Endothelial cell of umbilical vein (primary cell): Measurements from ENCODE around the gene MTA2. TPM values are rescaled to one million over a fixed set of nuclear protein-coding genes. Genes with fewer than 3 reads are reported as not detected.
A peak's percentile ranks its signal among the peaks of the same experiment; 100 is the strongest.

Source experiments
- BruUV-seq: library from RNA; stranded (reverse); fragments of 400-500 nt; replicated peaks from 2 replicates; lab custom pipeline; 2021; lab: Mats Ljungman, UMichigan
- CTCF ChIA-PET: fragments of 300-600, 350-600 bp; sonication (Branson Sonifier 250); formaldehyde crosslinking; loops from one replicate; lab custom pipeline; 2021; ENCODE audit warnings: antibody characterized with exemption, inconsistent platforms; lab: Charles Lee
- POLR2A ChIA-PET: fragments of 300-600, 350-600 bp; sonication (Branson Sonifier 250); formaldehyde crosslinking; loops from one replicate; lab custom pipeline; 2021; ENCODE audit warnings: antibody characterized with exemption, inconsistent platforms; lab: Charles Lee
- DNase-seq: peaks from one replicate; pipeline ENCODE4 v3.0.0-alpha.2; 2011; ENCODE audit warnings: low read depth, low spot score
- FAIRE-seq: peaks from 2 replicates; lab custom pipeline; 2011; peaks lifted over from hg19 to GRCh38; lab: Jason Lieb, UNC
- H2AFZ ChIP-seq: 2 replicates; pipeline ENCODE4 v1.6.0; 2012; ENCODE audit warnings: low read depth, low read length, control low read depth, inconsistent platforms
- H3K27ac ChIP-seq: 2 replicates; pipeline ENCODE4 v1.5.1; 2011; ENCODE audit warnings: low read depth, mild to moderate bottlenecking, control low read depth, low read length, moderate library complexity; ENCODE audit not compliant: insufficient read depth
- H3K27me3 ChIP-seq, 2 experiments: 2 replicates each; pipeline versions ENCODE4 v1.6.0 to v1.6.1; 2011; ENCODE audit warnings: low read length in 2 of 2, mixed read lengths in 1 of 2; ENCODE audit not compliant: control insufficient read depth in 2 of 2, insufficient read depth in 2 of 2
- H3K36me3 ChIP-seq, 2 experiments: 2 replicates in 1 of 2; 3 replicates in 1 of 2; pipeline ENCODE4 v1.5.1; 2011; ENCODE audit warnings: low read length in 2 of 2, mild to moderate bottlenecking in 1 of 2, moderate library complexity in 1 of 2; ENCODE audit not compliant: control insufficient read depth in 2 of 2, insufficient read depth in 2 of 2; ENCODE audit errors: extremely low read depth in 1 of 2
- H3K4me1 ChIP-seq: 3 replicates; pipeline ENCODE4 v1.5.1; 2011; ENCODE audit warnings: mild to moderate bottlenecking, low read length; ENCODE audit not compliant: control insufficient read depth, insufficient read depth; ENCODE audit errors: extremely low read depth
- H3K4me2 ChIP-seq: 2 replicates; pipeline ENCODE4 v1.6.1; 2011; ENCODE audit warnings: low read length, control low read depth, mixed read lengths; ENCODE audit not compliant: insufficient read depth
- H3K4me3 ChIP-seq, 3 experiments: fragments of 200-600 bp in 1 of 3; sonication (generic), shearing (Covaris generic) in 1 of 3; replicated peaks in 1 of 3; 2 replicates each; pipeline ENCODE4 v1.5.1; 2011 to 2016; ENCODE audit warnings: control low read depth in 3 of 3, low read length in 3 of 3, mild to moderate bottlenecking in 2 of 3, inconsistent platforms in 1 of 3, low read depth in 1 of 3, moderate library complexity in 1 of 3; ENCODE audit not compliant: insufficient read depth in 1 of 3
- H3K79me2 ChIP-seq: 2 replicates; pipeline ENCODE4 v1.6.0; 2012; ENCODE audit warnings: low read length, inconsistent platforms; ENCODE audit not compliant: control insufficient read depth, insufficient read depth
- H3K9ac ChIP-seq: replicated peaks from 2 replicates; pipeline ENCODE3; 2011; ENCODE audit warnings: low read length, control low read depth; ENCODE audit not compliant: insufficient read depth; ENCODE audit errors: extremely low read depth
- H3K9me1 ChIP-seq: replicated peaks from 3 replicates; pipeline ENCODE4 v1.6.0; 2011; ENCODE audit warnings: mild to moderate bottlenecking, low read length; ENCODE audit not compliant: control insufficient read depth, insufficient read depth; ENCODE audit errors: extremely low read depth
- H3K9me3 ChIP-seq: replicated peaks from 2 replicates; pipeline ENCODE4 v1.5.1; 2012; ENCODE audit warnings: low read length, inconsistent platforms; ENCODE audit not compliant: control insufficient read depth, insufficient read depth
- H4K20me1 ChIP-seq: replicated peaks from 2 replicates; pipeline ENCODE3; 2011; ENCODE audit warnings: mild to moderate bottlenecking, low read length; ENCODE audit not compliant: control insufficient read depth, insufficient read depth; ENCODE audit errors: extremely low read depth
- EZH2 ChIP-seq: IDR thresholded peaks from 2 replicates; pipeline ENCODE4 v1.6.1; 2012; ENCODE audit warnings: borderline replicate concordance, low read depth, mild to moderate bottlenecking, moderate library complexity, low read length, inconsistent platforms; ENCODE audit not compliant: severe bottlenecking
- FOS ChIP-seq: IDR thresholded peaks from 2 replicates; pipeline ENCODE4 v1.6.1; 2011; ENCODE audit warnings: mild to moderate bottlenecking, low read length, moderate library complexity, borderline replicate concordance; ENCODE audit not compliant: insufficient read depth
- GATA2 ChIP-seq: IDR thresholded peaks from 2 replicates; pipeline ENCODE4 v1.7.0; 2011; ENCODE audit warnings: low read depth, mild to moderate bottlenecking, moderate library complexity, mixed read lengths, low read length; ENCODE audit not compliant: insufficient read length, insufficient read depth
- JUN ChIP-seq: IDR thresholded peaks from 2 replicates; pipeline ENCODE4 v1.6.1; 2011; ENCODE audit warnings: borderline replicate concordance, low read depth; ENCODE audit not compliant: insufficient read length, insufficient read depth
- MYC ChIP-seq: IDR thresholded peaks from one replicate; pipeline ENCODE4 v1.6.1; 2011; ENCODE audit warnings: mild to moderate bottlenecking, low read depth, low read length
- POLR2A ChIP-seq: IDR thresholded peaks from 2 replicates; pipeline ENCODE4 v1.6.1; 2012; ENCODE audit warnings: low read depth, mild to moderate bottlenecking, control low read depth, low read length
- POLR2AphosphoS5 ChIP-seq: IDR thresholded peaks from 2 replicates; pipeline ENCODE4 v1.6.1; 2012; ENCODE audit warnings: low read depth, mild to moderate bottlenecking, control low read depth, low read length, moderate library complexity; ENCODE audit not compliant: insufficient read depth
- dilution Hi-C: fragments of 300-500 bp; cut with MboI; formaldehyde crosslinking; loops from one replicate; pipeline ENCODE4 v1.15.0; 2019; ENCODE audit warnings: low sequenced_read_pairs; ENCODE audit not compliant: extremely low pct_ligation_motif_present
- intact Hi-C: fragments of 100-400 bp; cut with micrococcal nuclease; formaldehyde crosslinking; loops from one replicate; pipeline ENCODE4 v1.10.0; 2022
- polyA plus RNA-seq, 4 experiments: library from polyadenylated mRNA; depleted of rRNA in 3 of 4; stranded (reverse) in 3 of 4; unstranded in 1 of 4; fragments of >200 nt; gene quantifications; 2 replicates each; pipeline versions ENCODE4 v1.2.1 to v1.2.3, GENCODE V29; 2011 to 2012; ENCODE audit warnings: missing spikeins in 1 of 4
- total RNA-seq: library from RNA; stranded (reverse); gene quantifications from 2 replicates; pipeline ENCODE4 v1.2.3, GENCODE V29; 2021
- TF ChIP-seq, protein P1 (sequence below): IDR thresholded peaks from 2 replicates; pipeline ENCODE4 v1.6.1; 2011; ENCODE audit not compliant: insufficient read depth, insufficient read length
- TF ChIP-seq, protein P2 (sequence below), 2 donors: IDR thresholded peaks; 1 replicate in 1 of 2; 2 replicates in 1 of 2; pipeline ENCODE4 v1.5.1; 2011; ENCODE audit warnings: low read length in 2 of 2, mild to moderate bottlenecking in 2 of 2, moderate library complexity in 2 of 2, control low read depth in 1 of 2, inconsistent platforms in 1 of 2, low read depth in 1 of 2; ENCODE audit not compliant: insufficient read depth in 1 of 2; ENCODE audit errors: extremely low read depth in 1 of 2

MTA2 gene
- total and polyA plus RNA-seq, 2 donors (not counting 3 experiments of a cell fraction or from before 2014, with no cell fraction given), result 40.4 to 166 TPM

DNA sequence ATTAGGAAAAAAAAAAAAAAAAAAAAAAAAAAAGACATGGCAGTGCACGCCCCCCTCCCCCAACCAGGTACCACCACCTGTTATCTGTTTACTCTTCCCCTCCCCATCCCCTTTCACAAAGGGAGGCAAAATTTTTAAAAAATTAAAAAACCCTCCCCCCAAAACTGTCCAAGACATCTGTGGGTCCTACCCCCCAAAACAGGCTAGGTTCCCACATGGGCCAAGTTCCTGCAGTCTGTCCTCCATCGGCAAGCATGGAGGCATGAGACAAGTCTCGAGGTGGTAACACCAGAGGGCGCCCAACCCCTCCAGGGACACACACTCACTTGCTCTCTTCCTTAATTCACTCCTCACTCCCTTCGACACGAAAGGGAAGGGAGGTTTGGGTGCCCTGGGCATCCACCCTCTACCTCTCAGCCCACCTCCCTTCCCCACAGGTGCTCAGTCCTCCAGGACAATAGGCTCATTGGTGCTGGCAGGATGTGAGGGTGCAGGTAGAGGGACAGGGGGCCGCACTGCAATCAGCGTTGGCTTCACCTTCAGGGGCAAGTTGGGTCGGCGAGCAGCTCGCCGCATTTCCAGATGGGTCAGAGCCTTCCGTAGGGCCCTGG is 8.1 kb downstream of the MTA2 start:
- peaks cover 29% of the 10 kb centered on the region for H3K79me2 ChIP-seq
- no peak overlapping the region for H2AFZ ChIP-seq
- peak; percentile 13 for TF ChIP-seq POLR2A
- TF ChIP-seq POLR2AphosphoS5, result peak; percentile 20
- TF ChIP-seq, protein P1, sequence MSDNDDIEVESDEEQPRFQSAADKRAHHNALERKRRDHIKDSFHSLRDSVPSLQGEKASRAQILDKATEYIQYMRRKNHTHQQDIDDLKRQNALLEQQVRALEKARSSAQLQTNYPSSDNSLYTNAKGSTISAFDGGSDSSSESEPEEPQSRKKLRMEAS, result no peak
- no peak for TF ChIP-seq MYC
- no peak for TF ChIP-seq EZH2
- TF ChIP-seq, protein P2, sequence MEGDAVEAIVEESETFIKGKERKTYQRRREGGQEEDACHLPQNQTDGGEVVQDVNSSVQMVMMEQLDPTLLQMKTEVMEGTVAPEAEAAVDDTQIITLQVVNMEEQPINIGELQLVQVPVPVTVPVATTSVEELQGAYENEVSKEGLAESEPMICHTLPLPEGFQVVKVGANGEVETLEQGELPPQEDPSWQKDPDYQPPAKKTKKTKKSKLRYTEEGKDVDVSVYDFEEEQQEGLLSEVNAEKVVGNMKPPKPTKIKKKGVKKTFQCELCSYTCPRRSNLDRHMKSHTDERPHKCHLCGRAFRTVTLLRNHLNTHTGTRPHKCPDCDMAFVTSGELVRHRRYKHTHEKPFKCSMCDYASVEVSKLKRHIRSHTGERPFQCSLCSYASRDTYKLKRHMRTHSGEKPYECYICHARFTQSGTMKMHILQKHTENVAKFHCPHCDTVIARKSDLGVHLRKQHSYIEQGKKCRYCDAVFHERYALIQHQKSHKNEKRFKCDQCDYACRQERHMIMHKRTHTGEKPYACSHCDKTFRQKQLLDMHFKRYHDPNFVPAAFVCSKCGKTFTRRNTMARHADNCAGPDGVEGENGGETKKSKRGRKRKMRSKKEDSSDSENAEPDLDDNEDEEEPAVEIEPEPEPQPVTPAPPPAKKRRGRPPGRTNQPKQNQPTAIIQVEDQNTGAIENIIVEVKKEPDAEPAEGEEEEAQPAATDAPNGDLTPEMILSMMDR (IDR thresholded peaks at IDR 0.05; ENCODE audit: extremely low read depth in 1 of 2, insufficient read depth in 1 of 2, low read depth in 1 of 2, low read length in 2 of 2), result peak; percentile 54 to 78
- TF ChIP-seq JUN, result no peak
- TF ChIP-seq FOS, result no peak
- TF ChIP-seq GATA2, result no peak
- H3K27me3 ChIP-seq, result no peaks in the 10 kb centered on the region
- CTCF ChIA-PET, result interaction anchor here (1.2 to 4.5 kb wide), 9 partner anchors 7 to 199 kb away, joined by 3 to 52 read pairs (median 20); partner anchors contain the start of genes EML3, MTA2 and ROM1
- FAIRE-seq (peak; percentile 89), DNase-seq (peak; percentile 73)
- dilution Hi-C loops, result no loop called here
- no peak overlapping the region for H3K27ac ChIP-seq
- no peak overlapping the region for H3K4me2 ChIP-seq
- H3K36me3 ChIP-seq, result peaks cover 37 to 45% of the 10 kb centered on the region in 2 experiments
- no peaks in the 10 kb centered on the region for H4K20me1 ChIP-seq
- H3K4me1 ChIP-seq, result peaks cover 18% of the 10 kb centered on the region
- H3K9ac ChIP-seq, result no peak overlapping the region
- H3K9me3 ChIP-seq, result no peaks in the 10 kb centered on the region
- H3K9me1 ChIP-seq, result no peaks in the 10 kb centered on the region
- intact Hi-C loops, result loop anchor here (1.0 to 5.0 kb wide), 2 partner anchors 101 to 249 kb away; no protein-coding TSS in a partner anchor
- BruUV-seq, result no TSS peak
- POLR2A ChIA-PET, result interaction anchor here (3.7 kb wide), 1 partner anchor 18 kb away, joined by 75 read pairs; the partner anchor contains the start of gene EEF1G
- no peak overlapping the region for H3K4me3 ChIP-seq
